Head of caudate nucleus (tissue), 42 donors: ENCODE data around the gene FEZ2.
A peak's percentile ranks its signal among the peaks of the same experiment; 100 is the strongest.

Experiments used
- DNase-seq, 42 donors: peaks; one replicate each; pipeline versions ENCODE4 v3.0.0 to v3.0.0-alpha.2; 2020 to 2021; ENCODE audit warnings: mixed read lengths in 7 of 42
- intact Hi-C: fragments of 100-400 bp; cut with DNase I; formaldehyde crosslinking; loops from one replicate; pipeline ENCODE4 v1.15.0; 2022

The FEZ2 gene

GRCh38 chr2:36540986-36541754 lies 56.8 kb downstream of the FEZ2 start:
- no peak for DNase-seq
- intact Hi-C loops: no loop called here

DNA sequence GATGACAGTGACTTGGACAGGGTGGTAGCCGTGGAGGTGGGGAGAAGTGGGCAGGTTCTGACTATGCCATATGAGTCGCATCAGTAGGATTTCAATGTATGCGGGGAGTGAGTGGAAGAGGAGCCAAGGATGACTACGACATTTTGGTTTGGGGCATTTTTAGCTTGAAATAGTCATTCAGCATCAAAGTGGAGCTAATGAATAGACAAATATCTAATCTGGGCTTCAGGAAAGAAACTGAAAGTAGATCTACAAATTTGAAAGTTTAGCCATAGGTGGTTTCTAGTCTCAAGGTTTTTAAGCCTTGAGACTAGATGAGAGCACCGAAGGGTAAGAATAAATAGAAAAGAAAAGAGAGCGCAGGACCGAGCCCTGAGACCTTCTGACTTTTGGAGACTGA lies 58.3 kb downstream of the FEZ2 start:
- DNase-seq: no peak
- intact Hi-C loops: no loop called here

GRCh38 chr2:36538335-36538734 lies 59.6 kb downstream of the FEZ2 start:
- intact Hi-C loops: no loop called here
- peak in 1 of 42 donors; percentile 22 for DNase-seq

- DNase-seq: no peak
- intact Hi-C loops: no loop called here
These were observed 61.2 kb downstream of the FEZ2 start for GRCh38 chr2:36536776-36537175.

GRCh38 chr2:36535099-36535498 lies 62.9 kb downstream of the FEZ2 start:
- DNase-seq: no peak
- intact Hi-C loops: no loop called here

DNA sequence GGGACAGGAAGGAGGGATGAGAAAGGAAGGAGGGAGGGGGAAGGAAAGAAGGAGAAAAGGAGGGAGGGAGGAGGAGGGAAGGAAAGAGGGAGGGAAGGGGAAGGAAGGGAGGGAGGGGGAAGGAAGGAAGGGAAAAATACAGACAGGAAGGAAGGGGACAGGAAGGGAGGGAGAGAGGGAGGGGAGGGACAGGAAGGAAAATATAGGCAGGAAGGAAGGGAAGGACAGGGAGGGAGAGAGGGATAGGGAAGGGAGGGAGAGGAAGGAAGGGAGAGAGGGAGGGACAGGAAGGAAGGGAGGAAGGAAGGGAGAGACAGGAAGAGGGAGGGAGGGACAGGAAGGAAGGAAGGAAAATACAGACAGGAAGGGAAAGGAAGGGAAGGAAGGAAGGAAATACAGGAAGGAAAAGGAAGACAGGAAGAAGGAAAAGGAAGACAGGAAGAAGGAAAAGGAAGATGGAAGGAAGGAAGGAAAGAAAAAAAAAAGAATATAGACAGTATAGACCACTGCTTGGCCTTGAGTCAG lies 63.6 kb downstream of the FEZ2 start:
- intact Hi-C loops: no loop called here
- DNase-seq: no peak

DNA sequence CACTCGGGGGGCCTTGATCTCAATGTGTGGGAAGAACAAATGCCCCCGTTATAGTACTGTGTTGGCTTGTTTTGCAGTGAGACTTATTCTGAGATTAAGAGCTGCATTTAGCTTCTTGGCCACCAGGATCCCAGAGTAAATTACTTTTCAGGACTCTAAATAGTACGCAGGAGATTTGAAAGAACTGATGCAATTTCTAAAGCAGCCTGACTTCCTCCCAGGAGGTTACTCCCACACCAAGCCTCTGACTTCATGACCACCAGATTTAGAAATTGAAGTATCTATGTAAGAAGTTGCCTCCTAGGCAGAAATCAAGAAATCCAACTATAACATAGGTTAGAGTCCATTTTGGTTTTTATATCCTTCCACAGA lies 67.0 kb downstream of the FEZ2 start:
- intact Hi-C loops: no loop called here
- DNase-seq: no peak

- intact Hi-C loops: no loop called here
- DNase-seq: no peak
These were observed 67.6 kb downstream of the FEZ2 start for GRCh38 chr2:36530178-36530982.

GRCh38 chr2:36528766-36529392 lies 69.1 kb downstream of the FEZ2 start:
- intact Hi-C loops: no loop called here
- DNase-seq: no peak

DNA sequence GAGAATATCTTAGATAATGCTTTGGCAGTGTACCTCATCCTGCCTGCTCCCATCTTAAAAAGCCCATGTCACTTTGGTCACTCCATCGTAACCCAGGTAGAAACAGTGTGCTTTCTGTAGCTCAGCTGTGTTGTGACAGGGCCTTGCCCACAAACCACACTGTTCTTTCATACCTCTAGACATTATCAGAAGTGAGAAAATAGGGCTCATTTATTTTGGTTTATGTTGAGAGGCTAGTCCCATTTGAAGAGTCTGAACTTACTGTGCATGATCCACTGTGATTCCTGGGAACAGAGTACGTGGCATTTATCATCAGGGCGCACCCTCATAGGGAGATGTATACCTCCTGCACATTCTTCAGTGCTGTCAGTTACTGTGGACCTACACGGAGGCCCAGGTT lies 69.7 kb downstream of the FEZ2 start:
- DNase-seq: no peak
- intact Hi-C loops: no loop called here

DNA sequence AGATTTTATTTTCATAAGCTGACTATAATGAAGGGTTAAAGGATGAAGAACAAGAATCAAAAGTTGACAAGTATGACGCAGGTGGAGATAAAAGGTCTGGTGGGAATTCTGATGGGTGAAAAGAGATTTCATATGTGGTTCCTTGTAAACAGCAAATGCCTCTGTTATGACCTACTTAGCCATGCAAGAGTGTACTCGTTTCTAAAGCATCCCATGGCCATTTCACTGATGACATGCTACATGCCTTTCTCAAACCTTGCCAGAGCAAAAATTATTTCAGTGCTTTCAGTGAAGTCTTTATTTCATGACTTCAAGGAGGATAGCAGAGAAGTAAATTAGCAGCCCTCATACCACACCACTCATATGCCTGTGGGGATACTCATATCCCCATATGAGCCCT lies 71.7 kb downstream of the FEZ2 start:
- DNase-seq: no peak
- intact Hi-C loops: no loop called here

- intact Hi-C loops: no loop called here
- DNase-seq: no peak
These were observed 72.7 kb downstream of the FEZ2 start for GRCh38 chr2:36525245-36525644.

DNA sequence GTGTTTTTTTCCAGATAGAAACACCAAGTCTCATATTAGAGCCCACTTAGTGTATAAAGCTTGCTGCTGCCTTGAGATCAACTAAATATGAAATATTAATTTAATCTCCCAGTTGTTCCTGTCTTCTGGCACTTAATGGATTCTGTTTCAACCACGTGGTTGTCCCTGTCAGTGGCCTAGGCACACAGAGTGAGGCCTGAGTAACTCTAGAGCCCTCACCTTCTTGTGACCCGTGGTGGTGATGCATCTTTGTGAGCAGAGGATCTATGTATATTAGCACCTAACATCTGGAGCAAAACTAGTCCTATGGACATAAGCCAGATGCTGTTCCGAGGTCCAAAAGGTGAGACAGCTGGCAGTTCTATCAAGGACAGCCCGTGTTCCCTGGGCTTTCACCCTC lies 74.8 kb downstream of the FEZ2 start:
- intact Hi-C loops: no loop called here
- no peak for DNase-seq

GRCh38 chr2:36520431-36520830 lies 77.5 kb downstream of the FEZ2 start:
- intact Hi-C loops: no loop called here
- DNase-seq: no peak

DNA sequence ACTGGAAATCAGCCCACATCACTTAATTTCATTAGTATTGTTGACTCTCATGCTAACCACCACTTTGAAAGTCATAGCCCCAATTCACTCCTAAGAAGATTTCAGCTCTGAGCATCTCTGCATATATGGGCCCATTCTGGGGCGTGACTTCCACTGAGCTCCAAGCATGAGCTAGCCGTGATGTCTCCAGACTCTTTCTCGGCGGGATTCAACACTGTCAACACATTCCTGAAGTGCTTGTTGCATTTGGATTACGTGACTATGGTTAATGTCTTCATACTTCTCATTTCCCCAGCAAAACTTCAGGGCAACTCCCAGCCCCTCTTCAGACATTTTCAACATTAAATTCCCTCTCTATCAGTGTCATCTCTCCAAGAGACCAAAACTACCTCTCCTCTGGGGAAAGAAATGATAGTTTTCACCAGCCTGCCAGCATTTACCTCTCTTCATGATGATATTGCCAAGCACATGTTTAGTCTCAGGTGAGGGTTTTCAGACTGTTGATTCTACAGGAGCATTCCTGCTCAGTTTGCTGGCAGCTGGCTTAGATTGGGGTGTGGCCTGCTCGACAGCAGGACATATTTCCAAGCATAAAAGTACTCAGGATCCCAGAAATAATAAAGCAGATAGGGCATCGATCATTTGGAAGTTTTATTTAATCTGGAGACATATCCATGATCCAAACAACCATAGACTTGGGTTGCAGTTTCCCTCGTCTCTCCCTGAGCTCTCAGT lies 81.7 kb downstream of the FEZ2 start:
- DNase-seq: no peak
- intact Hi-C loops: no loop called here

DNA sequence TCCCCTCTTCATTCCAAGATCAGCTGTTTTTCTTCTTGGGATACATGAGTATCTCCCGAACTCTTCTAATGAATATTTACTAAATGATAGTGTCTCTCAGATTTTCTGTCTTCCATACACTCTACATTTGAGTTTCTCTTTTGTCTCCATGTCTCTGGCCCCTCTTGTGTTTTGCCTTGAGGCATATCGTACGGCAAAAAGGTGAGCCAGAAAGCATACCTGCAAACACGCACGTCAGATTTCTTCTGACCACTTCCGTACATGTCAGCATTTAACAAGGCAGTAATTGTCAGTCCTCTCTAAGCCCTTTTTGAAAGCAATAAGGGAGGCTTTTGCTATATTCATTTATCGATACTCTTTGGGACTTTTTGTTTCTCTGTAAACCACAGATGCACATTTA lies 82.4 kb downstream of the FEZ2 start:
- intact Hi-C loops: no loop called here
- DNase-seq: no peak

DNA sequence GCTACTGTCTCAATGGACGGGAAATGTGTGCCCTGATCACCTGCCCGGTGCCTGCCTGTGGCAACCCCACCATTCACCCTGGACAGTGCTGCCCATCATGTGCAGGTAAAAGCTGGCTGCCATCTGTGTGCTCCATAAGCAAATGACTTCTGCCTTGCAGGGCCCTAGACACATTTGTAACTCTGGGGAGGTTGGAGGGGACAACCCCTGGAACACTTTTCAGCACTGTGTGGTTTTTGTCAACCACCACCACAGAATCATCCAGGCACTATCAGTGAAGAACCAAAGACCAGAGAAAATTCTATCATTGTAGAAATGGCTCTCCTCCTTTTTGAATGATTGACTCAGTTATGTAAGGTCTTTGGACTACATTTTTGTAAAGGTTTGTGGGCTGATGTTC lies 84.3 kb downstream of the FEZ2 start:
- intact Hi-C loops: no loop called here

GRCh38 chr2:36512705-36513104 lies 85.3 kb downstream of the FEZ2 start:
- peak in 4 of 42 donors; percentile 19 to 50 (median 19) for DNase-seq
- intact Hi-C loops: no loop called here

More for the DNA sequence above, 84.3 kb downstream of the FEZ2 start:
- no peak for DNase-seq

GRCh38 chr2:36511858-36512603 lies 85.9 kb downstream of the FEZ2 start:
- intact Hi-C loops: no loop called here
- DNase-seq: no peak
